SK-MEL-5 (cell line): Measurements from ENCODE around the gene CLTC. TPM values are rescaled to one million over a fixed set of nuclear protein-coding genes. Genes with fewer than 3 reads are reported as not detected.
"Not testable (repeated sequence)": the region's sequence is repeated elsewhere in the genome, so short reads cannot be mapped to it uniquely, and the experiment has no call there.

ENCODE experiments used
- DNase-seq: peaks from one replicate; pipeline ENCODE4 v3.0.0-alpha.2; 2016; ENCODE audit warnings: low read depth, low spot score
- in situ Hi-C: cut with HindIII; loops from 2 replicates; pipeline ENCODE4 v1.10.0; 2016; ENCODE audit warnings: low sequenced_read_pairs, high pct_unique_total_duplicates, low pct_unique_long_range_greater_than_20kb
- total RNA-seq: library from RNA; depleted of rRNA; stranded (reverse); fragments of >200 nt; shearing (Covaris generic); gene quantifications from 2 replicates; pipeline ENCODE4 v1.2.3, GENCODE V29; 2014

The CLTC gene
- total RNA-seq, 1 experiment from 2014 or later: 471 TPM

- DNase-seq: no peak
- in situ Hi-C loops: no loop called here
Measured at GRCh38 chr17:59627770-59628171, 8.1 kb downstream of the CLTC start.

GRCh38 chr17:59629174-59629573 lies 9.5 kb downstream of the CLTC start:
- in situ Hi-C loops: no loop called here
- no peak for DNase-seq

DNA sequence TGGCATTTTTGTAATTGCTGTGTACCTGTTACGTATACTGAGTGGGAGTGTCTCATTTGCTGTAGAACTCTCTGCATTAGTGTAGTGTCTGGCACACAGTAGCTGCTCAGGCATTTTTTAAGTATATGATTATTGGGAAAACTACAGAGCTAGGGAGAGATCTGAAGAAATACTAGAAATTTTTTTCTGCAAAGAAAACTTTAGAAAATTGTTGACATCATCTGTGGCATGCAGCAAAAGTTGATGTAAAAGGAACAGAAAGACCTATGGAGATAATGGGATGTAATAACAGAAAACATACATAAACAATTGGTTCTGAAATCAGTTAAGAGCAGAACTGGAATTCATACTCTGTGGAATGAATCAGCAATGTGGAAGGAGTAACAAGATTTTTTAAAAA lies 11.6 kb downstream of the CLTC start:
- no peak for DNase-seq
- in situ Hi-C loops: no loop called here

- DNase-seq: no peak
- in situ Hi-C loops: no loop called here
Measured at GRCh38 chr17:59632398-59632797, 12.7 kb downstream of the CLTC start.

DNA sequence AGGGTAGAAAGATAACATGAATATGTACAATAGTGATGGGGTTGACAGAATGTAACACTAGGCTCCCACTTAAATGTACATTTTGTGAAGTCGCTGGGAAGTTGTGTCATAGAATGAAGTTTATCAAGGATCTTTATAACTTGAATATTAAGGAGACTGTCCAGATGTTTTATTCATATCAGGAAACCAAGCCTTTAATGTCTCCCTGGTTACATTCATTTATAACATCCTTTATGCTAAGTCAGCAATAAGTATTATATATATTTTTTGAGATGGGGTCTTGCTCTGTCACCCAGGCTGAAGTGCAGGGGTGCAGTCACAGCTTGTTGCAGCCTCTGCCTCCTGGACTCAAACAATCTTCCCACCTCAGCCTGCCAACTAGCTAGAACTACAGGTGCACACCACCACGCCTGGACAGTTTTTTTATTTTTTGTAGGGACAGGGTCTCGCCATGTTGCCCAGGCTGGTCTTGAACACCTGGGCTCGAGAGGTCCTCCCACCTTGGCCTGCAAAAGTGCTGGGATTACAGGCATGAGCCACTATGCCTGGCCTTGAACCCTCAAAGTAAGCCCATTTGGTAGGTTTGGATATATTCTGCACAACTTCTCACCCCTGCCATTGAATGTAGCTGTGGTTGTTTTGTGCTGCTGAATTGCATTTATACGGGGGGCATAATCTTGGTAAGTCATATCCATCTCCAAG lies 14.1 kb downstream of the CLTC start:
- no peak for DNase-seq
- in situ Hi-C loops: no loop called here

DNA sequence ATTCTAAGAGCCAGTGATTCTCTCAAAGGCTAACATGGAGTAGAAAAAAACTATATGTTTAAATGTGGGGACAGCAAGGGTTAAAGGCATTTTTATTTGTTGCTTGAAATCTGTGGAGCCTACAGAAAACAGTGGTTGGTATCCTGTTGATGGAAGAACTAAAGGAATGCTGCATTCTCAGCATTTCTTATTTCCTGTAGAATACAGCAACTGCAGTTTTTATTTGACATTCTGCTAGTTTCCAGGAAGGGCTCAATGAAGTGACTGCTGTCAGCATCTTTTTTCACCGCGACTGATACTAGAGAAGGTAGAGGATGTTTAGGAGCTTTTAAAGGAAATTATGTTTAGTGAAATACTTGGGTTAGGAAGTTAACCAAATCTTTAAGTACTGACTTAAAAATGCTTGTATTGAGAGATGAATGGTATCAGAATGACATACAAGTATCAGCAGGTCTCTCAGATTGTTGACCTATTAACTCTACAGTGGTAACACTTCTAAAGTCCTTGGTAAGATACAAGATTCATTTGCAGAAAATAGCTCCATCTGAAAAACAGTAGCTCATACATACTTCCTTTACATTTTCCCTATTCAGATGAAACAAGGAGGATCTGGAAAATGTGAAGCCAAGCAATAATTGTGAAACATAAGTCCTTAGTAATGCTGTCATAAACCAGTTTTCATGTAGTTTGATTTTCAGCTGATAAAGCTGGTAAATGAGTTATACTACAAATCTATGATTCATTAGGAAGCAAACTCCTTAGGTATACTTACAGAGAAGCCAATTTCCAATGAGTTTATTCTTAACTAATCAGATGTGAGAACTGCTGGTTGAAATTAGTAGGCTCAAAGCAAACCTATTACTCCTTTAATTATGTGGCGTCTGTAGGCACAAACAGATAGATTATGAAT lies 15.2 kb downstream of the CLTC start:
- DNase-seq: no peak
- in situ Hi-C loops: no loop called here

DNA sequence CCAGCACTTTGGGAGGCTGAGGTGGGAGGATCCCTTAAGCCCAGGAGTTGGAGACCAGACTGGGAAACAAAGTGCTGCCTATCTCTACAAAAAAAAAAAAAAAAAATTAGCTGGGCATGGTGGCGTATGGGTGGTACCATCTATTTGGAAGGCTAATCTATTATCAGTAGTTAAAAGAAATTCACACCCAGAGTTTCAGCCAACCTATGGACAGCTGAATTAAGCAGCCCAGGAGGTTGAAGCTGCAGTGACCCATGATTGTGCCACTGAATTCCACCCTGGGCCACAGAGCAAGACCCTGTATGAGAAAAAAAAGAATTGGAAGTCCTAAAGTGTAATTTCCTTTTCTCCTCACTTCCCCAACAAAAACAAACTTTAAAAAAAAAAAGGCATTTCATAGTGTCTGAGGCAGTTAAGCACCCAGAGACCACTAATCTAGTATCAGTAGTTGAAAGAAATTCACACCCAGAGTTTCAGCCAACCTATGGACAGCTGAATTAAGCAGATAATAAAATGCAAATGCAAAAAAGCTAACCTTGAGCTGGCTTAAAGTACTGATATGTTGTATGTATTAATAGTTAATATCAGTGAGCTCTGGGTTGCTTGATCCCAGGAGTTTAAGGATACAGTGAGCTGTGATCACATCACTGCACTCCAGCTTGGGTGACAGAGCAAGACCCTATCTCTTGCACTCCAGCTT lies 18.1 kb downstream of the CLTC start:
- in situ Hi-C loops: no loop called here
- DNase-seq: no peak

GRCh38 chr17:59638553-59638952 lies 18.9 kb downstream of the CLTC start:
- in situ Hi-C loops: no loop called here
- no peak for DNase-seq

DNA sequence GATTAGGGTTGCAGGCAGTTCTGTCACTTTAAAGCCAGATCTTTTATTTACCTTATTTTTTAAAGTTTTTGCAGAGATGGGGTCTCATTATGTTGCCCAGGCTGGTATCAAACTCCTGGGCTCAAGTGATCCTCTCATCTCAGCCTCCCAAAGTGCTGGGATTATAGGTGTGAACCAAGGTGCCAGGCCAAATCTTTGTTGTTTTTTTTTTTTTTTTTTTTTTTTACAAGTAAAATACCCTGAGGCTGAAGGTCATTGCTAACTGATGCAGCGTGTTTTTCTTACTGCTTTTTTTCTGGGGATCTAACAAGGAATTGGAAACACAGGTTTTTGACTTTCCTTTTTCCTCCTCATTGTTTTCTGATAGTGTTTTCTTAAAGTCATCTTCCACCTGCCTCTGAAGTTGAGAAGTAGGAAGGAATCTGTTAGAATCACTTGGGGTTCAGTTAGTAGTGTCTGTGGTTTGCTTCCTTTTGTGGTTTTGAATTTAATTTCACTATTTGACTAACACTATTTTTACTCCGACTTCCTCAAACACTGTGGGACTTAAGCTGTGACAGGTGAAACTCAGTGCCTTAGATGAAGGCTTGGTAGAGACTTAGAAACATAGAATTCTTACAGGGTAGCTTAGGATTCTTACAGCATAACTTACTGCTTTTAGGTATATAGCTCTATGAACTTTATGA lies 22.2 kb downstream of the CLTC start:
- DNase-seq: no peak
- in situ Hi-C loops: no loop called here

GRCh38 chr17:59642565-59642964 lies 22.9 kb downstream of the CLTC start:
- no peak for DNase-seq
- in situ Hi-C loops: no loop called here

GRCh38 chr17:59643159-59644140 lies 23.8 kb downstream of the CLTC start:
- in situ Hi-C loops: no loop called here
- DNase-seq: peak; percentile 55

DNA sequence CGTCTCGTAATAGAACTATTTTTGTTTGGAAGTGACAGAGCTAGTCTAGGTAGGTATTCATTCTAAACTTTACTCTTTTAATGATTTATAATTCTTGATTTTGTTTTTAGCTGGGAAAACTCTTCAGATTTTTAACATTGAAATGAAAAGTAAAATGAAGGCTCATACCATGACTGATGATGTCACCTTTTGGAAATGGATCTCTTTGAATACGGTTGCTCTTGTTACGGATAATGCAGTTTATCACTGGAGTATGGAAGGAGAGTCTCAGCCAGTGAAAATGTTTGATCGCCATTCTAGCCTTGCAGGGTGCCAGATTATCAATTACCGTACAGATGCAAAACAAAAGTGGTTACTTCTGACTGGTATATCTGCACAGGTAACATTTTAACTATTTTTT lies 27.6 kb downstream of the CLTC start:
- no peak for DNase-seq
- in situ Hi-C loops: no loop called here

GRCh38 chr17:59649886-59650285 lies 30.2 kb downstream of the CLTC start:
- in situ Hi-C loops: no loop called here
- DNase-seq: no peak

DNA sequence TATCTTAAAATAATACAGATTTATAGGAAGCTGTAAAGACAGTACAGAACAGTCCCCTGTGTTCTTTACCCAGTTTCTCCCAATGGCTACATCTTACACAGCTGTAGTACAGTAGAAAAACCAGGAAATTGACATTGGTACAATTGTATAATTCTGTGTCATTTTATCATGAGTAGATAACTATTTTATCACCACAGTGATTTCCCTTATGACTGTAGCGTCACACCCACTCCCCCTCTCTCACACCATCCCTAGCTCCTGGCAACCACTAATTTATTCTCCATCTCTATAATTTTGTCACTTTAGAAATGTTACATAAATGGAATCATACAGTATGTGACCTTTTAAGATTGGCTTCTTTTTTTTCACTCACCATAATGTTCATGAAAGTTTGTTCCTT lies 30.9 kb downstream of the CLTC start:
- in situ Hi-C loops: no loop called here

GRCh38 chr17:59651346-59651745 lies 31.7 kb downstream of the CLTC start:
- DNase-seq: no peak
- in situ Hi-C loops: no loop called here

More for the DNA sequence above, 30.9 kb downstream of the CLTC start:
- DNase-seq: no peak

GRCh38 chr17:59652119-59652518 lies 32.4 kb downstream of the CLTC start:
- DNase-seq: no peak

DNA sequence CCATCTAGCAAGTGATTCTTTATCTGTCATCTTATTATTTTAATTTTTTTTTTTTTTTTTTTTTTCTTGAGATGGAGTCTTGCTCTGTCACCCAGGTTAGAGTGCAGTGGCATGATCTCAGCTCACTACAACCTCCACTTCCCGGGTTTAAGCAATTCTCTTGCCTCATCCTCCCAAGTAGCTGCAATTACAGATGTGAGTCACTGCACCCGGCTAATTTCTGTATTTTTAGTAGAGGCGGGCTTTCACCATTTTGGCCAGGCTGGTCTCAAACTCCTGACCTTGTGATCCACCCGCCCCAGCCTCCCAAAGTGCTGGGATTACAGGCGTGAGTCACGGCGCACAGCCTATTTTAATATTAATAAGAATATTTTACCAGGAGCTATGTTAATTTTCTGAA lies 36.9 kb downstream of the CLTC start:
- in situ Hi-C loops, DNase-seq: not testable (repeated sequence)

More at GRCh38 chr17:59652119-59652518, 32.4 kb downstream of the CLTC start:
- in situ Hi-C loops: no loop called here
